Suprapubic skin (tissue), 4 donors: ENCODE data around the gene BLOC1S1. TPM values are rescaled to one million over a fixed set of nuclear protein-coding genes. Genes with fewer than 3 reads are reported as not detected.

Source experiments
- DNase-seq, 2 donors: peaks; one replicate each; pipeline ENCODE4 v3.0.0-alpha.2; 2019; ENCODE audit warnings: low spot score in 2 of 2
- H3K27ac ChIP-seq: fragments of 200-600 bp; sonication (generic); one replicate; pipeline ENCODE4 v1.5.1; 2019
- H3K27me3 ChIP-seq: fragments of 200-600 bp; sonication (generic); one replicate; pipeline ENCODE4 v1.5.1; 2019
- H3K36me3 ChIP-seq: fragments of 200-600 bp; sonication (generic); one replicate; pipeline ENCODE4 v1.5.1; 2019
- H3K4me1 ChIP-seq: fragments of 200-600 bp; sonication (generic); one replicate; pipeline ENCODE4 v1.5.1; 2019
- H3K4me3 ChIP-seq: fragments of 200-600 bp; sonication (generic); one replicate; pipeline ENCODE4 v1.5.1; 2019; ENCODE audit warnings: mild to moderate bottlenecking
- H3K9me3 ChIP-seq: fragments of 200-600 bp; sonication (generic); one replicate; pipeline ENCODE4 v1.5.1; 2019
- EP300 ChIP-seq: sonication (generic); formaldehyde crosslinking; IDR thresholded peaks from one replicate; pipeline ENCODE4 v1.6.1; 2017; ENCODE audit warnings: antibody characterized with exemption
- POLR2A ChIP-seq, 2 donors: fragments of 450-650 bp; IDR thresholded peaks; one replicate each; pipeline ENCODE4 v1.6.1; 2017; ENCODE audit warnings: antibody characterized with exemption in 2 of 2, mild to moderate bottlenecking in 2 of 2, moderate library complexity in 2 of 2
- POLR2AphosphoS5 ChIP-seq, 3 donors: sonication (generic); formaldehyde crosslinking; IDR thresholded peaks; one replicate each; pipeline ENCODE4 v1.6.1; 2017; ENCODE audit warnings: antibody characterized with exemption in 3 of 3
- WGBS: methylation state at CpG from one replicate; pipeline ENCODE4 v1.1.5; 2018; 5-methylcytosine and 5-hydroxymethylcytosine counted together
- total RNA-seq, 4 donors: library from RNA; depleted of rRNA; stranded (reverse); fragments of >200 nt; gene quantifications; one replicate each; pipeline ENCODE4 v1.1.0, GENCODE V29; 2016
- TF ChIP-seq, protein P1 (sequence below), 2 donors: fragments of 200-600 bp in 1 of 2; fragments of 450-650 bp in 1 of 2; sonication (generic) in 1 of 2; IDR thresholded peaks; one replicate each; pipeline ENCODE4 v1.5.1; 2016 to 2019; ENCODE audit warnings: antibody characterized with exemption in 2 of 2, mild to moderate bottlenecking in 1 of 2, moderate library complexity in 1 of 2

BLOC1S1 gene
- total RNA-seq, 4 donors from 2014 or later: 92.7 to 166 (median 139) TPM

DNA sequence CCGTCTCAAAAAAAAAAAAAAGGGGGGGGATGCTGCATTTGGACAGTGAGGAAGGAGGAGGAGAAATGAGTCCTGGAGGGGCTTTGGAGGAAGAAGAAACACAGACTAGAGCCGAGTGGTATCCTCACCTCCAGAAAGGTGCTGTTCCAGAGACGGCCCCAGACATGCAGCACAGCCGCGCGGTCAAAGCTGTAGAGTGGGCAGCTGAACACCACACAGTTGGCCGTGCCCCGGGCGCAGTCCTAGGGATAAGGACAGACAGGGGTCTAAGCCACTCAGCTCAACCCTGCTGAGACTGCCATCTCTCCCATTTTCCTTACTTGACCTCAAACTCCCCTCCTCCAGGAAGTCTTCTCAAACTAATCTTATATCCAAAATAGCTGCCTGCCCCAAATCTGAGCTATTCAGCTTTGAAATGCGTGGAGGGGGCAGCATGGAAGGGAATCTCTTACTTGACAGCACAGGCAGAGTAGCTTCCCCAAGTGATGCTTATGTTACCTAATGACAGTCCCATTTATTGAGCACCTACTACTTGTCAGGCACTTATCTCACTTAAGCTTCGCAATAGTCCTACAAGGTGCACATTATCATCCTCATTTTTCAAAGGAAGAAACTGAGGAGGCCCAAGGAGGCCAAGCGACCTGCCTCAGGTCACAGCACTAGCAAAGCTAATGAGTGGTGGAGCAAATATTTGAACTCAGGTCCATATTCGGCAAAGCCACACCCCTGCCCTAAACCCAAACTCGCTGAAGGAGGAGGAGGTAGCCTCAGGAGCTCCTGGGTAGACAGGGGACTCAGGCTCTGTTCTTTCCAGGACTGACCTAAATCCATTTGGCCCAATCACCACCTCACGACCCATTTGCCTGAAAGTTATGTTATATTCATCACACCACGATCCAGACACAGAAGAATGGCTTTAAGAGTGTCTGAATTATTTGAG lies 26.9 kb upstream of the BLOC1S1 start:
- peaks cover 4% of the 10 kb centered on the region for H3K36me3 ChIP-seq
- H3K4me1 ChIP-seq: no peaks in the 10 kb centered on the region
- no peak overlapping the region for H3K27ac ChIP-seq
- no peaks in the 10 kb centered on the region for H3K9me3 ChIP-seq
- DNase-seq: peak in 1 of 2 donors; percentile 25
- TF ChIP-seq POLR2AphosphoS5 (IDR thresholded peaks at IDR 0.05) (no peak), EP300 (no peak), POLR2A (IDR thresholded peaks at IDR 0.05) (no peak)
- TF ChIP-seq, protein P1, sequence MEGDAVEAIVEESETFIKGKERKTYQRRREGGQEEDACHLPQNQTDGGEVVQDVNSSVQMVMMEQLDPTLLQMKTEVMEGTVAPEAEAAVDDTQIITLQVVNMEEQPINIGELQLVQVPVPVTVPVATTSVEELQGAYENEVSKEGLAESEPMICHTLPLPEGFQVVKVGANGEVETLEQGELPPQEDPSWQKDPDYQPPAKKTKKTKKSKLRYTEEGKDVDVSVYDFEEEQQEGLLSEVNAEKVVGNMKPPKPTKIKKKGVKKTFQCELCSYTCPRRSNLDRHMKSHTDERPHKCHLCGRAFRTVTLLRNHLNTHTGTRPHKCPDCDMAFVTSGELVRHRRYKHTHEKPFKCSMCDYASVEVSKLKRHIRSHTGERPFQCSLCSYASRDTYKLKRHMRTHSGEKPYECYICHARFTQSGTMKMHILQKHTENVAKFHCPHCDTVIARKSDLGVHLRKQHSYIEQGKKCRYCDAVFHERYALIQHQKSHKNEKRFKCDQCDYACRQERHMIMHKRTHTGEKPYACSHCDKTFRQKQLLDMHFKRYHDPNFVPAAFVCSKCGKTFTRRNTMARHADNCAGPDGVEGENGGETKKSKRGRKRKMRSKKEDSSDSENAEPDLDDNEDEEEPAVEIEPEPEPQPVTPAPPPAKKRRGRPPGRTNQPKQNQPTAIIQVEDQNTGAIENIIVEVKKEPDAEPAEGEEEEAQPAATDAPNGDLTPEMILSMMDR (IDR thresholded peaks at IDR 0.05): no peak
- WGBS: 92% methylated on average over 16 of the region's 16 CpGs
- H3K4me3 ChIP-seq: no peak overlapping the region
- peaks cover 7% of the 10 kb centered on the region for H3K27me3 ChIP-seq

DNA sequence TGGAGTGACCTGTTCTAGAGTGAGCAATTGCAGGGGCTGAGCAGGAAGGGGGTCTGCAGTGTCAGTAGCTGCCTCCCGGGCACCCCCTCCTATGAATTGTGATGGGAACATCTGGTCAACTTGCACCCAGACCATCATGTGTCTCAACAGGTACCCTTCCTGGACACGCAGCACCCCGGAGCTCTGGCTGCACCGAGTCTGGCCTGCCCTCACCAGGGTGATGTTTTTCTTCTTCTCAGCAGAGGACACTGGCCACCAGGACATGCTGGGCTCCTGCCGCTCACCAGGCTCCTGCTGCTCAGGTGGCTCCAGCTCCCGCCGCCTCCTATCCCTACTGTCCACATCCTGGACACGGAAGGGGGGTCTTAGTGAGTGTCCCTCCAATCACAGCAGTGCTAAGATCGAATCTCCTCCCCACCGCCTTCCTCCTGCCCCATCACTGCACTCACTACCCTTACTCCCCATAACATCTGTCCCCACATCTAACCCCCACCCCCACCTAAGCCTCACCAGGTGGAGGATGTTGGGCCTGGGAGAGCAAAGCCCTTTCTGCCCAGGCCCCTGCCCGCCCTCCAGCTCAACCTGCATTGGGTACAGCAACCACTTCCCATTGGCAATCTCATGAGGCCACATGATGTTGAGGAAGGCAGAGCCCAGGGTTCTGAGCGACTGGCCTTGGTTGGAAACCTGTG lies 23.1 kb upstream of the BLOC1S1 start:
- Histone ChIP-seq H3K36me3 (peaks cover 6% of the 10 kb centered on the region), H3K4me1 (no peaks in the 10 kb centered on the region), H3K27me3 (no peaks in the 10 kb centered on the region), H3K27ac (no peak overlapping the region), H3K9me3 (no peaks in the 10 kb centered on the region), H3K4me3 (no peak overlapping the region)
- peak in 1 of 2 donors; percentile 36 for DNase-seq
- no peak for TF ChIP-seq EP300
- TF ChIP-seq, protein P1 (IDR thresholded peaks at IDR 0.05): no peak
- 91% methylated on average over 12 of the region's 12 CpGs for WGBS

DNA sequence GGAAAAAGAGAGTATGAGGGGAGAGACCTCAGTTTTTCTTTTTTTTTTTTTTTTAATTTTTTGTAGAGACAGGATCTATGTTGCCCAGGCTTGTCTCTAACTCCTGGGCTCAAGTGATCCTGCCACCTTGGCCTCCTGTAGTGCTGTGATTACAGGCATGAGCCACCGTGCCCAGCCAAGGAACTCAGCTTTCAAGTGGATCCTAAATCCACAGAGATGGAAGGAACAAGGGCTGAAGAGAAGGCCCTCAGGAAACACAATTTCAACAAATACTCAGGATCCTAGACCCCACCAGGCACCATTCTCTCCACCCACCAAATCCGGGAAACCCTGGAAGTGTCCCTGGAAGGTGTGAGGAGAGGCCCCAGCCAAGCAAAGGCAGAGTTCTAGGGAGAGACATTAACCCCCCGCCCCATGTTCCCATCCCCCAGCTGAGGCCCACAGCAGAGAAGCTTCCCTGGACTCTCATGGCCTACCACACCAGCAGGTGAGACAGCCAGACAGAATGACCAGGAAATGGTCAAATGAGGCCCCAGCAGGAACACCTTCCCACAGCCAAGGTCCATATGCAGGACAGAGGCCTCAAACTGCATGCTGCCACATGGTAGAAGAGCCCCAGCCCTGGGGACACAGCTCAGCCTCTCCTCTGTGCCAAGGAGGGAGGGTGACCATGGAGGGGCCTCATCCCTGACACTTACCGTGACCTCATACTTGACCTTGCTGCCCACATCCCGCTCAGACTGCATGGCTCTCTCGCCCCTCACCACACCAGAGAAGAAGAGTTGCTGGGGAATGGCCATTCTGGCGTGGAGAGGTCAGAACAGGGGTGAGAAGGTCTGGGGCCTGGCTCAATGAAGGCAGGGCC lies 22.3 kb upstream of the BLOC1S1 start:
- Histone ChIP-seq H3K4me3 (no peak overlapping the region), H3K27me3 (no peaks in the 10 kb centered on the region), H3K4me1 (no peaks in the 10 kb centered on the region), H3K9me3 (no peaks in the 10 kb centered on the region), H3K36me3 (peaks cover 6% of the 10 kb centered on the region), H3K27ac (no peak overlapping the region)
- WGBS: 71% methylated on average over 3 of the region's 7 CpGs
- TF ChIP-seq POLR2A (IDR thresholded peaks at IDR 0.05): no peak
- no peak for TF ChIP-seq EP300
- TF ChIP-seq, protein P1 (IDR thresholded peaks at IDR 0.05): no peak
- no peak for TF ChIP-seq POLR2AphosphoS5 (IDR thresholded peaks at IDR 0.05)
- DNase-seq: peak in 1 of 2 donors; percentile 42

DNA sequence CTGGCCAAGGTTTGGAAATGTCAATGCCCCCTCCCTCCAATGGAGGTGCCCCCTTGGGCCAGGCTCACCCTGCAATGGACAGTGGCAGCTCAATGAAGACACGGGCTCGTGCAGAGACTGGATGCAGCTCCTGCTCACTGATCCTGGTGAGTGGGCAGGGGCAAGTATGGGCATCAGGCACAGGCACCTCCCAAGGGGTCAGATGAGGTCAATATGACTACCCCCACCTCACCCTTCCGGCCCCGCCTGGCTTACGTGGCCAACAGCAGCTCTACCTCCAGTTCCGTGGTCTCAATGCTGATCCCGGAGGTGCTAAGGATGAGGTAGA lies 21.7 kb upstream of the BLOC1S1 start:
- H3K4me1 ChIP-seq: no peaks in the 10 kb centered on the region
- H3K36me3 ChIP-seq: peaks cover 6% of the 10 kb centered on the region
- H3K4me3 ChIP-seq: no peak overlapping the region
- DNase-seq: peak in 1 of 2 donors; percentile 48
- H3K27me3 ChIP-seq: no peaks in the 10 kb centered on the region
- no peaks in the 10 kb centered on the region for H3K9me3 ChIP-seq
- no peak overlapping the region for H3K27ac ChIP-seq
- 97% methylated on average over 5 of the region's 7 CpGs for WGBS
- TF ChIP-seq, protein P1 (IDR thresholded peaks at IDR 0.05): no peak
- TF ChIP-seq POLR2A (IDR thresholded peaks at IDR 0.05) (no peak), POLR2AphosphoS5 (IDR thresholded peaks at IDR 0.05) (no peak), EP300 (no peak)
